Myocyte (in vitro differentiated cells): Measurements from ENCODE around the gene HES5. TPM values are rescaled to one million over a fixed set of nuclear protein-coding genes. Genes with fewer than 3 reads are reported as not detected.

ENCODE experiments used
- DNase-seq: peaks from one replicate; pipeline ENCODE4 v3.0.0-alpha.2; 2012; ENCODE audit warnings: low read depth
- total RNA-seq: library from RNA; depleted of rRNA; stranded (reverse); fragments of >200 nt; gene quantifications from 2 replicates; pipeline ENCODE4 v1.2.3, GENCODE V29; 2014

HES5 gene
- total RNA-seq, 1 donor from 2014 or later, result not detected

DNA sequence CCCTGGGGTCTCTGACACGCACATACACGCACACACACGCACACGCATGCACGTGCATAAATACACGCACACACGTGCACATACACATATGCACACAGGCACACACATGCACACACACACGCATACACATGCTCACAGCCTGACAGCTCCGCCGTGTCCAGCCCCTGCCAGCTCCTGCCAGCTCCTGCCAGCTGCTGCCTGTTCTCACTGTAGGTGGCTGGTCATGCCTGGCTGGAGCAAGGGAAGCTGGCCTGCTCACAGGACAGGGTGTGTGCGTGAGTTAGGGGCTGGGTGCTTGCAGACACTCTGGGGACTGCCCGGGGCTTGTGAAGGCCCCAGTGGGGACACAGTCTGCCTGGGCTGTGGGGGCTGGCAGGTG lies 49.1 kb downstream of the HES5 start:
- DNase-seq, result no peak

DNA sequence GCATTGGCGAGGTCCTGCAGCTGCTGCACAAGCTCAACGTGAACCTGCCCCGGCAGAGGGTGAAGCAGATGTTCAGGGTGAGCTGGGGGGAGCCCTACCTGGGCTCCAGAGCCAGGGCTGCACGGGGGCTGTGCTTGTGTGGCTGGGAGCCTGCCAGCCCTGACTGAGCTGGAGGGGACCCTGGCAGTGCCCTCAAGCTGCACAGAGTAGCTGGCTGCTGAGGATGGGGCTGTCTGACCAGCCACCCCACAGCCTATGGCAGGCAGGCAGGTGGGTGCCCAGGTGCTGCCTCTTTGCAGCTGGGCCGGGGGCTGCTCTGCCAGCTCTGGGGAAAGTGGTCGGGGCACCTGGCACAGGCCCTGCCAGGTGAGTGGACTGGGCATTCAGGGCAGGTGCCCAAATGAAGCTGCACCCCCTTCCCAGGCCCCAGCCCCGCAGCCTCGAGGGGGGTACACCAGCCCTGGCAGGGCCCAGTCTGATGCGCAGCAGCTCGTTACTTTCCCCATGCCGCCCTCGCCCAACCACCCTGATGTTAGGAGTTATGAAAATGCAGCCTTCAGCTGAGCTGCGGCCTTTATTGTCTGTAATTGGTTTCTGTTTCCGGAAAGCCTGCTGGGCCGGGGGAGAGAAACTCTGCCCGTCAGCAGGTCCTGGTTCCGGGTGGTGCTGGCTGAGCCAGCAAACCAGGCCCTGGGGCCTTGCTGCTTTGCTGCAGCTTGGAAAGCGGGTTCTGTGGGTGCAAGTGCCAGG lies 49.7 kb downstream of the HES5 start:
- DNase-seq, result no peak

DNA sequence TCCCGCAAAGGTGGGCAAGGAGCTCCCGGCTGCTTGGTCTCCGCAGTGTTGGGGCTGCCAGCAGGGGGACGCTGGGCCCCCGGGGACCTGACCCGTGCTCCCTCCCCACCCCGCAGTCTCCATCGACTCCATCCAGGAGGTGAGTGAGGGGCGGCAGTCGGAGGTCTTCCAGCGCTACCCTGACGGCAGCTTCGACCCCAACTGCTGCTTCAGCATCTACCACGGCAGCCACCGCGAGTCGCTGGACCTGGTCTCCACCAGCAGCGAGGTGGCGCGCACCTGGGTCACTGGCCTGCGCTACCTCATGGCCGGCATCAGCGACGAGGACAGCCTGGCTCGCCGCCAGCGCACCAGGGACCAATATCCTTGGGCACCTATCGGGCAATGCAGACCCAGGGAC lies 50.4 kb downstream of the HES5 start:
- DNase-seq, result no peak

DNA sequence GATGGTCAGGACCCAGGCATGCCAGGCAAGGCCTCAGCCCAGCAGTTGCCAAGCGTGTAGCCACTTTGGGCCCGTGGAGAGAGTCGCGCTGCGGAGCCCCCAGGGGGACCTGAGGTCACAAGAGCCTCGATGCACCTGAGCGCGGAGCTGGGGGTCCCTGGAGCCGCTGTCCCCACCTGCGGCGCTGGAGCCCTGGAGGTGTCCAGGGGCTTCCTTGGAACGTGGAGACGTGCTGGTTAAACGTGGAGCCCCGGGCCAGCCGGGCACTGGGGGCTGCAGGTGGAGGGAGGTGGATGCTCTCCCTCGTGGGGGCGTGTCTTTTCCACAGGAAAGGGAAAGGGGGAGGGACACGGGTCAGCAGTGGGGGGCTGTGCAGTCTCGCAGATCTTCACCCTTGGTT lies 50.9 kb downstream of the HES5 start:
- no peak for DNase-seq

Other genes with a start within 250 kb of the HES5 start
- gene MORN1, start 138.7 kb downstream of the HES5 start, total RNA-seq, result 8.8 and 14.2 TPM in 2 replicates
- 58.1 and 64.6 TPM in 2 replicates for gene RER1, start 138.4 kb downstream of the HES5 start, total RNA-seq
- gene PEX10, start 117.7 kb downstream of the HES5 start, total RNA-seq, result 54.4 and 62.5 TPM in 2 replicates
- 0.21 and 0.57 TPM in 2 replicates for gene PLCH2, start 54.0 kb downstream of the HES5 start, total RNA-seq
- 19.4 and 27.5 TPM in 2 replicates for gene PANK4, start 3.7 kb downstream of the HES5 start, total RNA-seq
- 8.6 and 9.1 TPM in 2 replicates for gene TNFRSF14, start 26.1 kb upstream of the HES5 start, total RNA-seq
- gene PRXL2B, start 56.5 kb upstream of the HES5 start, total RNA-seq, result 15.3 and 21.5 TPM in 2 replicates
- 0.10 and 0.37 TPM in 2 replicates for gene MMEL1, start 102.8 kb upstream of the HES5 start, total RNA-seq